ENCODE measurements around the gene CTNND2.

The CTNND2 gene

DNA sequence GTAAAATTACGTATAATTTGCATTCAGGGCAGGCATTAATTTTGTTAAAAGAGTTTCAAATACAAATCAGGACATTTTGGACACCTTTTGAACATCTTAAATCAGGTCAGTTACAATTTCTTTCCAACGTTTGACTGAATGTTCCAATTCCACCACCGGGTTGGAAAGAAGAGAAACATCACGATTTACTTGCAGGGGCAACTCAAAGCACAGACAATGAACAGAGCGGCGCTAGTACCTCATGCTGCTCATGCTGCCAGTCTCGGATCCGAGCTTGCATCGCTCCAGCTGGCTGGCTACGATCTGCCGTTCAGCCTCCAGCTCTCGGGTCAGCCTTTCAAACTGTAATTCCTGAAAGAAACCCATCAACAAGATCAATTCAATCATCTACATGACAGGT is 339.5 kb downstream of the CTNND2 start:
- H3F3A ChIP-seq (ENCODE audit: insufficient read depth, low read length) = no peaks in the 10 kb centered on the region
- H3K4me1 ChIP-seq (ENCODE audit: low read length) = no peaks in the 10 kb centered on the region
- no peaks in the 10 kb centered on the region for H3K9me2 ChIP-seq (replicated peaks; ENCODE audit: insufficient read depth, low read length)
- no peaks in the 10 kb centered on the region for H3K9me3 ChIP-seq (replicated peaks; ENCODE audit: insufficient read depth, low read length)
- no peak for TF ChIP-seq EZH2 (optimal IDR thresholded peaks at IDR 0.05; ENCODE audit: low read depth, low read length)
- TF ChIP-seq, protein P1, sequence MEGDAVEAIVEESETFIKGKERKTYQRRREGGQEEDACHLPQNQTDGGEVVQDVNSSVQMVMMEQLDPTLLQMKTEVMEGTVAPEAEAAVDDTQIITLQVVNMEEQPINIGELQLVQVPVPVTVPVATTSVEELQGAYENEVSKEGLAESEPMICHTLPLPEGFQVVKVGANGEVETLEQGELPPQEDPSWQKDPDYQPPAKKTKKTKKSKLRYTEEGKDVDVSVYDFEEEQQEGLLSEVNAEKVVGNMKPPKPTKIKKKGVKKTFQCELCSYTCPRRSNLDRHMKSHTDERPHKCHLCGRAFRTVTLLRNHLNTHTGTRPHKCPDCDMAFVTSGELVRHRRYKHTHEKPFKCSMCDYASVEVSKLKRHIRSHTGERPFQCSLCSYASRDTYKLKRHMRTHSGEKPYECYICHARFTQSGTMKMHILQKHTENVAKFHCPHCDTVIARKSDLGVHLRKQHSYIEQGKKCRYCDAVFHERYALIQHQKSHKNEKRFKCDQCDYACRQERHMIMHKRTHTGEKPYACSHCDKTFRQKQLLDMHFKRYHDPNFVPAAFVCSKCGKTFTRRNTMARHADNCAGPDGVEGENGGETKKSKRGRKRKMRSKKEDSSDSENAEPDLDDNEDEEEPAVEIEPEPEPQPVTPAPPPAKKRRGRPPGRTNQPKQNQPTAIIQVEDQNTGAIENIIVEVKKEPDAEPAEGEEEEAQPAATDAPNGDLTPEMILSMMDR (IDR thresholded peaks at IDR 0.05; ENCODE audit: low read length) = no peak
- no peak for TF ChIP-seq EZH2phosphoT487 (IDR thresholded peaks at IDR 0.05; ENCODE audit: low read length)
- H3K36me3 ChIP-seq (replicated peaks; ENCODE audit: insufficient read depth, low read length) = no peaks in the 10 kb centered on the region
- no peak overlapping the region for H3K9ac ChIP-seq (ENCODE audit: low read length)
- no peak overlapping the region for H3K4me2 ChIP-seq (ENCODE audit: low read depth, low read length)
- H3K4me3 ChIP-seq (ENCODE audit: low read length) = no peak overlapping the region
- H4K20me1 ChIP-seq (ENCODE audit: insufficient read depth, low read length) = no peaks in the 10 kb centered on the region
- no peak for DNase-seq
- H2AFZ ChIP-seq (ENCODE audit: low read length) = no peak overlapping the region
- H3K79me2 ChIP-seq (ENCODE audit: low read length) = no peaks in the 10 kb centered on the region
- H3K27ac ChIP-seq (ENCODE audit: low read length) = no peak overlapping the region
- no peaks in the 10 kb centered on the region for H3K27me3 ChIP-seq (replicated peaks; ENCODE audit: insufficient read depth, low read length)

GRCh38 chr5:11563822-11564221 is 340.4 kb downstream of the CTNND2 start:
- Histone ChIP-seq H3K4me1 (ENCODE audit: low read length) (no peaks in the 10 kb centered on the region), H3F3A (ENCODE audit: insufficient read depth, low read length) (no peaks in the 10 kb centered on the region), H3K27me3 (replicated peaks; ENCODE audit: insufficient read depth, low read length) (no peaks in the 10 kb centered on the region), H3K27ac (ENCODE audit: low read length) (no peak overlapping the region), H3K4me2 (ENCODE audit: low read depth, low read length) (no peak overlapping the region), H3K36me3 (replicated peaks; ENCODE audit: insufficient read depth, low read length) (no peaks in the 10 kb centered on the region), H3K79me2 (ENCODE audit: low read length) (no peaks in the 10 kb centered on the region), H3K9me2 (replicated peaks; ENCODE audit: insufficient read depth, low read length) (no peaks in the 10 kb centered on the region), H3K9ac (ENCODE audit: low read length) (no peak overlapping the region), H3K9me3 (replicated peaks; ENCODE audit: insufficient read depth, low read length) (no peaks in the 10 kb centered on the region), H2AFZ (ENCODE audit: low read length) (no peak overlapping the region), H3K4me3 (ENCODE audit: low read length) (no peak overlapping the region), H4K20me1 (ENCODE audit: insufficient read depth, low read length) (no peaks in the 10 kb centered on the region)
- TF ChIP-seq EZH2phosphoT487 (IDR thresholded peaks at IDR 0.05; ENCODE audit: low read length) (no peak), EZH2 (optimal IDR thresholded peaks at IDR 0.05; ENCODE audit: low read depth, low read length) (no peak)
- TF ChIP-seq, protein P1 (IDR thresholded peaks at IDR 0.05; ENCODE audit: low read length) = no peak
- no peak for DNase-seq

DNA sequence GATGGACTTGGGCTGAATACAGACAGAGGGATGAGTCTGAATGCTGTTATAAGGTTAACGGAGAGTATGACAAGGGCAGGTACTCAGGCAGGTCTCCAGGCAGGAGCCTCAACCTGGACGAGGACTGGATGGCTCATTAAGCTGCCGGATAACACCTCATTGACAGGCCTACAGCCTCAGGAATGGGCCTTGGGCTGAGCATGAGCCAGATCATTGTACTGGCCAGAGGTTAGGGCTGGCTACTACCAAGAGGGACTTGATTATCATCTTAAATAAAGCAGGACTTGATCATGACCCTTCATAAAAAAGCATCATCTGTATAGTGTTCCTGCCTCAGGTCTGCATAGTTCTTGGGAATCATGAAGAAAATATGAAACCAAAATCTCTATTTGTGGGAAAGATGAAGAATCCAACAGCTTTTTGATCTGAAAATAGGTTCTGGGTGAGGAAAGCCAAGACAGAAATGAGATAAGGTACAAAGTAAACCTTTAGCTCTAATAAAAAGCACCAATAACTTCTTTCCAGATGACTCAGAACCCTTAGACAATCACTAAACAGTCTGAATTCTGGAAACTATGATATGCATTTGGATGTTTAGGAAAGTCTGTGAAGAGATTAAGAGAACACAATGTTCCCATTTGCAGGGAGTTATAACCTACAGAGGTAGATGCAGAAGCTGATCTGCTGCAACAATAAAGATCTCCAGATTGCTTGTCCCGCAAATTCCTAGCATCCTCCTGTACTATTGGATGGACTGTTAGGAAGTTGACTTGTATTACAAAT is 343.1 kb downstream of the CTNND2 start:
- H4K20me1 ChIP-seq (ENCODE audit: insufficient read depth, low read length) = no peaks in the 10 kb centered on the region
- no peak overlapping the region for H3K9ac ChIP-seq (ENCODE audit: low read length)
- no peak overlapping the region for H3K27ac ChIP-seq (ENCODE audit: low read length)
- no peaks in the 10 kb centered on the region for H3K9me3 ChIP-seq (replicated peaks; ENCODE audit: insufficient read depth, low read length)
- H3K4me1 ChIP-seq (ENCODE audit: low read length) = no peaks in the 10 kb centered on the region
- H3K79me2 ChIP-seq (ENCODE audit: low read length) = no peaks in the 10 kb centered on the region
- H3K4me3 ChIP-seq (ENCODE audit: low read length) = no peak overlapping the region
- H3F3A ChIP-seq (ENCODE audit: insufficient read depth, low read length) = no peaks in the 10 kb centered on the region
- H3K27me3 ChIP-seq (replicated peaks; ENCODE audit: insufficient read depth, low read length) = no peaks in the 10 kb centered on the region
- no peaks in the 10 kb centered on the region for H3K9me2 ChIP-seq (replicated peaks; ENCODE audit: insufficient read depth, low read length)
- TF ChIP-seq EZH2 (optimal IDR thresholded peaks at IDR 0.05; ENCODE audit: low read depth, low read length) (no peak), EZH2phosphoT487 (IDR thresholded peaks at IDR 0.05; ENCODE audit: low read length) (no peak)
- no peak for DNase-seq
- H3K36me3 ChIP-seq (replicated peaks; ENCODE audit: insufficient read depth, low read length) = no peaks in the 10 kb centered on the region
- H2AFZ ChIP-seq (ENCODE audit: low read length) = no peak overlapping the region
- no peak overlapping the region for H3K4me2 ChIP-seq (ENCODE audit: low read depth, low read length)

DNA sequence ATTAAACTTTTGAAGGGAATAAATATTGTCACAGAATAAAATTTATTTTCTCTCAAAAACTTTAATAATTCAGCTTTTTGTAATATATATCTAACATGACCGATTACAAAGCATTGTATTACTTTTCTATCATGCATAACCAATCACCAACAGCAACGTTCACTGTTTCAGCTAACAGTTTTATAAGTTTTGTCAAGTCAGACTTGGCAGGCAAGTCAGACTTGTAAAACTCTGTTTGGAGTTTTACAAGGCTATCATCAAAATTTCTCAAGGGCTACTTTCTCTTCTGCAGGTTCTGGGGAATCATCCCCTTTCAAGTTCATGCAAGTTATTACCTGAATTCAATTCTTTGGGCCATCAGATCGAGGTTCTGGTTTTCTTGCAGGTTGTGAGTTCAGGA is 347.2 kb downstream of the CTNND2 start:
- no peak for TF ChIP-seq EZH2 (optimal IDR thresholded peaks at IDR 0.05; ENCODE audit: low read depth, low read length)
- TF ChIP-seq, protein P1 (IDR thresholded peaks at IDR 0.05; ENCODE audit: low read length) = no peak
- no peak for TF ChIP-seq EZH2phosphoT487 (IDR thresholded peaks at IDR 0.05; ENCODE audit: low read length)
- H3K9me2 ChIP-seq (replicated peaks; ENCODE audit: insufficient read depth, low read length) = no peaks in the 10 kb centered on the region

More for the DNA sequence above, 347.2 kb downstream of the CTNND2 start:
- Histone ChIP-seq H3K27ac (ENCODE audit: low read length) (no peak overlapping the region), H3F3A (ENCODE audit: insufficient read depth, low read length) (no peaks in the 10 kb centered on the region), H3K9me3 (replicated peaks; ENCODE audit: insufficient read depth, low read length) (no peaks in the 10 kb centered on the region), H3K4me1 (ENCODE audit: low read length) (no peaks in the 10 kb centered on the region), H3K79me2 (ENCODE audit: low read length) (no peaks in the 10 kb centered on the region), H4K20me1 (ENCODE audit: insufficient read depth, low read length) (no peaks in the 10 kb centered on the region), H3K36me3 (replicated peaks; ENCODE audit: insufficient read depth, low read length) (no peaks in the 10 kb centered on the region), H3K4me2 (ENCODE audit: low read depth, low read length) (no peak overlapping the region), H3K9ac (ENCODE audit: low read length) (no peak overlapping the region), H3K27me3 (replicated peaks; ENCODE audit: insufficient read depth, low read length) (no peaks in the 10 kb centered on the region), H3K4me3 (ENCODE audit: low read length) (no peak overlapping the region), H2AFZ (ENCODE audit: low read length) (no peak overlapping the region)
- no peak for DNase-seq
